NCI-H526 treated with DMSO at 0.1 percent for 48 hours (cell line): Measurements from ENCODE around the gene RNF169.
"Not testable (repeated sequence)": the region's sequence is repeated elsewhere in the genome, so short reads cannot be mapped to it uniquely, and the experiment has no call there.

Source experiments
- DNase-seq: peaks from one replicate; lab custom pipeline; 2025; lab: John Stamatoyannopoulos, UW

Gene RNF169

GRCh38 chr11:74824285-74824982, 75.8 kb downstream of the RNF169 start:
- no peak for DNase-seq

GRCh38 chr11:74825596-74825995, 76.9 kb downstream of the RNF169 start:
- not testable (repeated sequence) for DNase-seq

- no peak for DNase-seq
These were observed 78.3 kb downstream of the RNF169 start for GRCh38 chr11:74826901-74827300.

- no peak for DNase-seq
These were observed 88.5 kb downstream of the RNF169 start for GRCh38 chr11:74837191-74837590.

- no peak for DNase-seq
These were observed 89.5 kb downstream of the RNF169 start for GRCh38 chr11:74838188-74838587.

- no peak for DNase-seq
These were observed 90.8 kb downstream of the RNF169 start for GRCh38 chr11:74839446-74839845.

GRCh38 chr11:74839971-74840370, 91.3 kb downstream of the RNF169 start:
- DNase-seq = no peak

- DNase-seq = no peak
These were observed 91.8 kb downstream of the RNF169 start for GRCh38 chr11:74840486-74840885.

- DNase-seq = no peak
These were observed 94.3 kb downstream of the RNF169 start for GRCh38 chr11:74842967-74843366.

- no peak for DNase-seq
These were observed 95.4 kb downstream of the RNF169 start for GRCh38 chr11:74844072-74844471.

GRCh38 chr11:74844865-74845264, 96.2 kb downstream of the RNF169 start:
- no peak for DNase-seq

GRCh38 chr11:74845978-74846517, 97.4 kb downstream of the RNF169 start:
- no peak for DNase-seq

GRCh38 chr11:74846770-74847169, 98.1 kb downstream of the RNF169 start:
- no peak for DNase-seq

GRCh38 chr11:74847395-74847794, 98.7 kb downstream of the RNF169 start:
- DNase-seq = no peak

GRCh38 chr11:74847895-74848294, 99.2 kb downstream of the RNF169 start:
- DNase-seq = no peak

- no peak for DNase-seq
These were observed 101.1 kb downstream of the RNF169 start for GRCh38 chr11:74849525-74850391.

GRCh38 chr11:74853223-74853622, 104.6 kb downstream of the RNF169 start:
- DNase-seq = no peak

- no peak for DNase-seq
These were observed 112.1 kb downstream of the RNF169 start for GRCh38 chr11:74860743-74861142.

- DNase-seq = no peak
These were observed 114.8 kb downstream of the RNF169 start for GRCh38 chr11:74863410-74863809.

- DNase-seq = no peak
These were observed 117.9 kb downstream of the RNF169 start for GRCh38 chr11:74866557-74866956.

- no peak for DNase-seq
These were observed 121.8 kb downstream of the RNF169 start for GRCh38 chr11:74870485-74870884.

GRCh38 chr11:74871037-74871436, 122.4 kb downstream of the RNF169 start:
- DNase-seq = no peak

- no peak for DNase-seq
These were observed 128.5 kb downstream of the RNF169 start for GRCh38 chr11:74877132-74877531.
